Astrocyte (in vitro differentiated cells and primary cell): ENCODE measurements around the gene FHAD1. TPM values are rescaled to one million over a fixed set of nuclear protein-coding genes. Genes with fewer than 3 reads are reported as not detected.
"Not testable (repeated sequence)": the region's sequence is repeated elsewhere in the genome, so short reads cannot be mapped to it uniquely, and the experiment has no call there.

Source experiments
- DNase-seq: peaks from one replicate; pipeline ENCODE4 v3.0.0-alpha.2; 2010; ENCODE audit warnings: low read depth
- FAIRE-seq: peaks from 2 replicates; lab custom pipeline; 2011; peaks lifted over from hg19 to GRCh38; lab: Jason Lieb, UNC
- H2AFZ ChIP-seq: 2 replicates; pipeline ENCODE4 v1.6.0; 2012; ENCODE audit warnings: low read depth, low read length, inconsistent platforms
- H3K27ac ChIP-seq: 2 replicates; pipeline ENCODE4 v1.5.1; 2011; ENCODE audit warnings: low read depth, low read length, inconsistent platforms
- H3K27me3 ChIP-seq: 2 replicates; pipeline ENCODE4 v1.6.0; 2011; ENCODE audit warnings: low read length, inconsistent platforms; ENCODE audit not compliant: insufficient read depth
- H3K36me3 ChIP-seq: 2 replicates; pipeline ENCODE4 v1.5.1; 2011; ENCODE audit warnings: low read length, inconsistent platforms; ENCODE audit not compliant: insufficient read depth
- H3K4me1 ChIP-seq: 2 replicates; pipeline ENCODE4 v1.5.1; 2011; ENCODE audit warnings: low read length, inconsistent platforms; ENCODE audit not compliant: insufficient read depth
- H3K4me2 ChIP-seq: 2 replicates; pipeline ENCODE4 v1.6.0; 2012; ENCODE audit warnings: low read length, inconsistent platforms
- H3K4me3 ChIP-seq: 2 replicates; pipeline ENCODE4 v1.5.1; 2011; ENCODE audit warnings: low read depth, mild to moderate bottlenecking, low read length, inconsistent platforms; ENCODE audit not compliant: insufficient read depth
- H3K79me2 ChIP-seq: 2 replicates; pipeline ENCODE4 v1.6.0; 2012; ENCODE audit warnings: mild to moderate bottlenecking, low read length, inconsistent platforms; ENCODE audit not compliant: insufficient read depth
- H3K9ac ChIP-seq: 2 replicates; pipeline ENCODE4 v1.6.0; 2012; ENCODE audit warnings: mild to moderate bottlenecking, low read length, inconsistent platforms
- H3K9me3 ChIP-seq: 2 replicates; pipeline ENCODE4 v1.5.1; 2012; ENCODE audit warnings: low read depth, mild to moderate bottlenecking, low read length, inconsistent platforms; ENCODE audit not compliant: insufficient read depth
- H4K20me1 ChIP-seq: 2 replicates; pipeline ENCODE4 v1.6.0; 2012; ENCODE audit warnings: low read length, inconsistent platforms; ENCODE audit not compliant: insufficient read depth
- H3K27ac Mint-ChIP-seq: one replicate; pipeline ENCODE4 v1.8.0; 2021; ENCODE audit warnings: mild to moderate bottlenecking, mixed read lengths; ENCODE audit not compliant: unreplicated experiment
- H3K27me3 Mint-ChIP-seq: one replicate; pipeline ENCODE4 v1.8.0; 2021; ENCODE audit warnings: low read depth, mixed read lengths; ENCODE audit not compliant: unreplicated experiment
- H3K36me3 Mint-ChIP-seq: one replicate; pipeline ENCODE4 v1.8.0; 2021; ENCODE audit warnings: low read depth, mixed read lengths; ENCODE audit not compliant: unreplicated experiment
- H3K4me1 Mint-ChIP-seq: one replicate; pipeline ENCODE4 v1.8.0; 2021; ENCODE audit warnings: low read depth, mixed read lengths; ENCODE audit not compliant: unreplicated experiment
- H3K4me3 Mint-ChIP-seq: one replicate; pipeline ENCODE4 v1.8.0; 2021; ENCODE audit warnings: mild to moderate bottlenecking, moderate library complexity, mixed read lengths; ENCODE audit not compliant: unreplicated experiment
- H3K9me3 Mint-ChIP-seq: one replicate; pipeline ENCODE4 v1.8.0; 2021; ENCODE audit warnings: mild to moderate bottlenecking, mixed read lengths; ENCODE audit not compliant: unreplicated experiment
- CTCF ChIP-seq: IDR thresholded peaks from 2 replicates; pipeline ENCODE4 v1.5.1; 2011; ENCODE audit warnings: low read depth, mild to moderate bottlenecking, inconsistent platforms, low read length, moderate library complexity; ENCODE audit not compliant: insufficient read depth
- EZH2 ChIP-seq: IDR thresholded peaks from 2 replicates; pipeline ENCODE4 v1.6.1; 2012; ENCODE audit warnings: mild to moderate bottlenecking, low read length, inconsistent platforms; ENCODE audit not compliant: insufficient read depth
- total RNA-seq: library from RNA; stranded (reverse); gene quantifications from 2 replicates; pipeline ENCODE4 v1.2.1, GENCODE V29; 2021

The FHAD1 gene
- total RNA-seq, 1 donor from 2014 or later: 0.25 TPM

GRCh38 chr1:15378729-15379128, 131.7 kb downstream of the FHAD1 start:
- no peaks in the 10 kb centered on the region for H3K4me1 ChIP-seq
- Mint-ChIP-seq H3K36me3 (no peaks in the 10 kb centered on the region), H3K9me3 (peaks cover 1% of the 10 kb centered on the region), H3K27ac (no peak overlapping the region), H3K4me1 (no peaks in the 10 kb centered on the region), H3K27me3 (peaks cover 56% of the 10 kb centered on the region), H3K4me3 (no peak overlapping the region)
- FAIRE-seq (no peak), DNase-seq (no peak)
- no peak overlapping the region for H3K27ac ChIP-seq
- no peak overlapping the region for H3K4me3 ChIP-seq
- H3K27me3 ChIP-seq: peaks cover 9% of the 10 kb centered on the region
- H3K9ac ChIP-seq: no peak overlapping the region
- H4K20me1 ChIP-seq: no peaks in the 10 kb centered on the region
- H3K79me2 ChIP-seq: no peaks in the 10 kb centered on the region
- no peak overlapping the region for H2AFZ ChIP-seq
- no peaks in the 10 kb centered on the region for H3K36me3 ChIP-seq
- no peaks in the 10 kb centered on the region for H3K9me3 ChIP-seq
- no peak overlapping the region for H3K4me2 ChIP-seq
- TF ChIP-seq CTCF (no peak), EZH2 (no peak)

- H3K4me2 ChIP-seq, FAIRE-seq, H3K27ac Mint-ChIP-seq, H3K36me3 Mint-ChIP-seq, H3K4me3 ChIP-seq, H3K4me3 Mint-ChIP-seq, H3K9me3 ChIP-seq, H3K4me1 Mint-ChIP-seq, H3K27ac ChIP-seq, H3K9ac ChIP-seq, H3K9me3 Mint-ChIP-seq, H3K4me1 ChIP-seq, H3K36me3 ChIP-seq, H4K20me1 ChIP-seq, DNase-seq, H3K79me2 ChIP-seq, H2AFZ ChIP-seq: not testable (repeated sequence)
- peaks cover 57% of the 10 kb centered on the region for H3K27me3 Mint-ChIP-seq
- H3K27me3 ChIP-seq: peaks cover 11% of the 10 kb centered on the region
These were observed 132.1 kb downstream of the FHAD1 start for GRCh38 chr1:15379151-15379550.

- Mint-ChIP-seq H3K36me3 (no peaks in the 10 kb centered on the region), H3K27ac (no peak overlapping the region), H3K9me3 (peaks cover 1% of the 10 kb centered on the region), H3K4me1 (peaks cover 1% of the 10 kb centered on the region), H3K27me3 (peaks cover 73% of the 10 kb centered on the region), H3K4me3 (no peak overlapping the region)
- H3K27ac ChIP-seq: no peak overlapping the region
- no peak overlapping the region for H3K4me3 ChIP-seq
- H4K20me1 ChIP-seq: no peaks in the 10 kb centered on the region
- H3K9me3 ChIP-seq: no peaks in the 10 kb centered on the region
- no peak overlapping the region for H3K9ac ChIP-seq
- peaks cover 4% of the 10 kb centered on the region for H3K4me1 ChIP-seq
- no peaks in the 10 kb centered on the region for H3K79me2 ChIP-seq
- H3K4me2 ChIP-seq: no peak overlapping the region
- FAIRE-seq (no peak), DNase-seq (no peak)
- no peak overlapping the region for H2AFZ ChIP-seq
- H3K27me3 ChIP-seq: peaks cover 14% of the 10 kb centered on the region
- no peak for TF ChIP-seq CTCF
- H3K36me3 ChIP-seq: no peaks in the 10 kb centered on the region
These were observed 133.8 kb downstream of the FHAD1 start for GRCh38 chr1:15380601-15381508.
